ENCODE results near the gene SOBP.

The SOBP gene

GRCh38 chr6:107646776-107647438, 157.0 kb downstream of the SOBP start:
- DNase-seq: no peak

GRCh38 chr6:107647439-107647948, 157.6 kb downstream of the SOBP start:
- no peak for DNase-seq

- no peak for DNase-seq
These were observed 159.1 kb downstream of the SOBP start for GRCh38 chr6:107648983-107649382.

GRCh38 chr6:107652526-107653182, 162.7 kb downstream of the SOBP start:
- no peak for DNase-seq

- DNase-seq: no peak
These were observed 163.3 kb downstream of the SOBP start for GRCh38 chr6:107653183-107653580.

GRCh38 chr6:107653861-107654394, 164.0 kb downstream of the SOBP start:
- no peak for DNase-seq

GRCh38 chr6:107654764-107655163, 164.8 kb downstream of the SOBP start:
- DNase-seq: no peak

- DNase-seq: no peak
These were observed 165.3 kb downstream of the SOBP start for GRCh38 chr6:107655245-107655644.

- no peak for DNase-seq
These were observed 165.9 kb downstream of the SOBP start for GRCh38 chr6:107655864-107656263.

- DNase-seq: no peak
These were observed 166.5 kb downstream of the SOBP start for GRCh38 chr6:107656401-107656800.

GRCh38 chr6:107656883-107657282, 167.0 kb downstream of the SOBP start:
- no peak for DNase-seq

GRCh38 chr6:107657373-107657754, 167.4 kb downstream of the SOBP start:
- no peak for DNase-seq

- DNase-seq: peak; percentile 58 to 70
These were observed 168.0 kb downstream of the SOBP start for GRCh38 chr6:107657755-107658461.

- DNase-seq: no peak
These were observed 169.3 kb downstream of the SOBP start for GRCh38 chr6:107658920-107659865.

- DNase-seq: no peak
These were observed 170.9 kb downstream of the SOBP start for GRCh38 chr6:107660839-107661238.

- no peak for DNase-seq
These were observed 171.4 kb downstream of the SOBP start for GRCh38 chr6:107661291-107661690.

GRCh38 chr6:107662333-107662732, 172.4 kb downstream of the SOBP start:
- DNase-seq: no peak

- no peak for DNase-seq
These were observed 173.4 kb downstream of the SOBP start for GRCh38 chr6:107663308-107663707.

GRCh38 chr6:107665382-107665781, 175.5 kb downstream of the SOBP start:
- no peak for DNase-seq

- DNase-seq: no peak
These were observed 176.4 kb downstream of the SOBP start for GRCh38 chr6:107666084-107666980.

- DNase-seq: no peak
These were observed 177.2 kb downstream of the SOBP start for GRCh38 chr6:107666981-107667601.
